Stimulated activated CD4-positive, alpha-beta T cell treated with anti-CD3 and anti-CD28 coated beads, TNF-alpha, amount 100 ng/mL, for 1 hour (primary cell): ENCODE data around the gene CPOX.
"Not testable (repeated sequence)": the region's sequence is repeated elsewhere in the genome, so short reads cannot be mapped to it uniquely, and the experiment has no call there.

Experiments used
- DNase-seq, 3 donors: peaks; one replicate each; pipeline ENCODE4 v3.0.0-alpha.2; 2020; ENCODE audit warnings: low read depth in 3 of 3, low spot score in 1 of 3

Gene CPOX

DNA sequence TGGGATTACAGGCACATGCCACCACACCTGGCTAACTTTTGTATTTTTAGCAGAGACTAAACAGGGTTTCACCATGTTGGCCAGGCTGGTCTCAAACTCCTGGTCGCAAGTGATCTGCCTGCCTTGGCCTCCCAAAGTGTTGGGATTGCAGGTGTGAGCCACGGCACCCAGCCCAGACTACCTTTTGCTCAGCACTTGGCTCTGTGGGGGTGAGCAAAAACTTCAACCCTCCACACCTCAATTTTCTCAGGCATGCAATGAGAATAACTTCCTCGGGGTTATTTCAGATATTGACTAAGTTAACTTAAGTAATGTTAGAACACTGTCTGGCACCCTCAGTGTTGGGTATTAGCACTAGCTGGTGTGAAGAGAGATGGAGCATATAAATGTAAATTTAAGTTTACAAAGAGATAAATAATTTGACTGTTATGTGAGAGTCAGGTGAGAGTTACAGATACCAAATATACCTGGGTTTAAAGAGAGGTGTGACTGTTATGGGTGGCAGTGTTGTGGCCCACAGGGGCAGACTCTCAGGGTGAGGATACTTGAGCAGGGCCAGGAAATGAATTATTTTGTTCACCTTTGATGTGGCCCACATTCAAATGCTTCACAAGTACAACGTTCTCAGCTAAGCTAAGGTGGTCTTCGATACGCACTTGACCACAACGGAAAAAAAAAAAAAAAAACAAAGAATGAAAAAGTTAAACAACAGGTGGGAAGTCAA is 29.0 kb downstream of the CPOX start:
- DNase-seq: no peak

DNA sequence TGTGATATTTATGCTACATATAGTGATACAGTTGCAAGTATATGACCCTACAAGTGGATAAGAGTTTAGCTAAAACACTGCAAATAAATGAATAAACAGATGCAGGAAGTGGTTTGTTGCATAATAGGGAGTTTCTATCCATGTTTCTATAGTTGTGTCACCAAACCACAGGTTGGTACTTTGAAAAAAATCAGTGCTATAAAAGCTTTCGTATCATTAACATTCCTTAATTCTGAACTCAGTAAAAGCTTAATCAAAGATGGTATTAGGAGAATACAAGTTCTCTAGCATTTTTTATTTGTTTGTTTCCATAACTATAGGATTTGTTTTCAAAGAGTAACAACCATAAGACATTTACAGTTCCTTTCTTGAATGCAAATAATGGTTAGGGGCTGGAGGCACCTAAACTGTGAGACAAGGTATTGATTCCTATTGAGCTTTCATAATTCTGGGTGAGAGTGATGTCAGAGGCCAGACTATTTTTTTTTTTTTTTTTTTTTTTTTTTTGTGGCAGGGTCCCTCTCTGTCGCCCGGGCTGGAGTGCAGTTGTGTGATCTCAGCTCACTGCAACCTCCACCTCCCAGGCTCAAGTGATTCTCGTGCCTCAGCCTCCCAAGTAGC is 29.6 kb downstream of the CPOX start:
- DNase-seq: no peak

- no peak for DNase-seq
Measured at GRCh38 chr3:98561727-98562521, 31.5 kb downstream of the CPOX start.

- DNase-seq: no peak
Measured at GRCh38 chr3:98560911-98561310, 32.5 kb downstream of the CPOX start.

DNA sequence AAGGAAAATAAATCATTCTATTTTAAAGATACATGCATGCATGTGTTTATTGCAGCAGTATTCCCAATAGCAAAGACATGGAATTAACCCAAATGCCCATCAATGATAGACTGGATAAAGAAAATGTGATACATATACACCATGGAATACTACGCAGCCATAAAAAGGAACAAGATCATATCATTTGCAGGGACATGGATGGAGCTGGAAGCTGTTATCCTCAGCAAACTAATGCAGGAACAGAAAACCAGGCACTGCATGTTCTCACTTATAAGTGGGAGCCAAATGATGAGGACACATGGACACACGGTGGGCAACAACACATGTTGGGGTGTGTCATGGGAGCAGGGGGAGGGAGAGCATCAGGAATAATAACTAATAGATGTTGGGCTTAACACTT is 33.6 kb downstream of the CPOX start:
- DNase-seq: not testable (repeated sequence)

- no peak for DNase-seq
Measured at GRCh38 chr3:98558100-98558827, 35.1 kb downstream of the CPOX start.

GRCh38 chr3:98557324-98558010 is 35.9 kb downstream of the CPOX start:
- no peak for DNase-seq

DNA sequence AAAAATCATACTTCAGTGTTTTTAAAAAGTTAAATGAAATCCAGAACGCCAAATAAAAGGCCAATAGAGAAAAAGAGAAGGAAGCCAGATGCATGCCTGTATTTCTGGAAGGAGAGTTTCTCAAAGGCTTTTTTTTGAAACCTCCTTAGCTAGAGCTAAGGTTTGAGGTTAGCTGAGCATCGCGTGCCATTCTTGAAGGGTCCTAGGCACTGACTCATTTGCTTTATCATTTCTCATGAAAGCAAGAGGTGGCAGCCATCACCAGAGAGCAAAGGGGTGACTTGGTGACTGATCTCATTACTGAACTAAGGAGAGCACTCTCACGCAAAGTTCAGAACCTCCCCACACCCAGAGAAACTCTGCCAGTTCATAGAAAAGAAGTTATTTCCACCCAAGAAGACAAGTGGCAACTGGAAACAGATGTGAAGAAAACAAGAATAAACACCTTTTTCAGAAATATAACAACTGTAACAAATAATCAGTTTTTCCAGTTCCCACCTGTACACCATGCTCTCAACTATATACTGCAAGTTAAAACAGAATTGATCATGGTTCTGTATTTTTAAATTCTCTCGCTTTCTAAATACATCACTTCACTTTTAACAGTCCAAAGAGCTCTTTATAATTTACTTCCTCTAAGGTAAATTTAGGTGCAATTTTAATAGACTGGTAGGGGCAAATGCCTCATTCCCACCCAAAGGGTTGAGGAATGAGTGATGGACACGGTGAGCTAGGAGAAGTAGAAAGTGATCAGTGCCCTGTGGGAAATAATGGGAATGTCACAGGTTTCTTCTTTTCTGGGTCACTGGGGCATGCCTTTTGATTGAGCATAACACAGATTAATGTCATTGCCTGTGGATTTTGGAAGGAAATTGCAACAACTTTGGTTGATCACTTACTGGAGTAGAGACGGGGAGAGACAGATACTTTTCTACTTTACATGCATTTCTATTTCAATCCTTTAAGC is 37.0 kb downstream of the CPOX start:
- DNase-seq: peak; percentile 28 to 52 (median 29)

GRCh38 chr3:98555025-98555379 is 38.4 kb downstream of the CPOX start:
- DNase-seq: no peak

DNA sequence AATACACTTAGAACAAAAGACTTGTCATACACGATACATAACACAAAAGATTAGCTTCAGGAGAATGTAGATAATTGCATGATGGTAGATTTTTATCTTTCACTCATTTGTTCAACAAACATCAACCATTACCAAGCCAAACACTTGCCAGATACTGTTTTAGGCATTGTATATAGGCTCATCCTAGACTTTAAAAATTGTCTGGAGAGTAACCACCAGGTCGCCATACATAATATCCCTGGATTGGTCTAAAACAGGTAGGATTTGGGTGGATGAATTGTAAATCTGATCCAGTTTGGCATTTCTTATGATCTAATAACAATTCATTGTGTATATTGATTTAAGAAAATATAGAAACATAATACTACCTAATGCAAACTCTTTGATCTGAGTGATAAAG is 38.8 kb downstream of the CPOX start:
- no peak for DNase-seq

DNA sequence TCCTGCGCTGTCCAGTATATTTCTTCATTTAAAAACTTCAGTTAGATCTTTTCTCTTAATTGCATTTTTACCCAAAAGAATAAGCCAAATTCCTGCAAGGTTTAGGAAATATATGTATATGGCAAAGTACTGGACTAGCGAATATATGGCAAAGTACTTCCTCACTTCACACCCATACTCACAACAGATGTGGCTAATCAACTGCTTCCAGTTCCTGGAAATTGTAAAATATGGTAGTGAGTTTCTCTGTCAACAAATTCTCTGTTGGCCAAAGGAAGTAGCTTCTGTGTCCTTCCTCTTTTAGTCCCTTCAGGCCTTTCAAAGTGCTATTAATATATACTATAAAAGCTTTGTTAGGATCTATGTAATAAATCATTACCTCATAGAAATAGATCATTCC is 39.7 kb downstream of the CPOX start:
- no peak for DNase-seq

DNA sequence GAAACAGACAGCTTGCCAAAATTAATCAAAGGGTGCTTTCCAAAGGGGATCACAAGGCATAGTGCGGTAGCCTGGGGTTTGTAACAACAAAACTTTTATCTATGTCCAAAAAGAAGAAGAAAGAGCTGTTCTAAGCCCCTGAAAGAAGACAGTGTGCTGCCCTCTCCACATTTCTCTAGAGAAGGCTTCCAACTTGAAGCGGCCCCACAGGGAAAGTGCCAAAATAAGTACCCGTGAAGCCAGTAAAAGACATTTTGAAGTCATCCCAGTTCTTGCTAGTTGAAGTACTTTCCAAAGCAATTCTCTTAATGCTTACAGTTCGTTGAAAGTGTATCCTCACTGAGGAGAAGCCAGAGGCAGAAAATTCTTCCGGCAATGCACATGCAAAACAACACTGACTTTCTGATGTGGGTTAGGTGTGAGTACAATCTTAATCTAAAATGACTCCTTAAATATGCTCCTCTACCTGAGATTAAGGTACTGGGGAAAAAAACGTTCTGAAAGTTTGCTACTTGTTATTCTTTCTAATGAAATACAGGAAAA is 40.3 kb downstream of the CPOX start:
- DNase-seq: no peak

GRCh38 chr3:98552232-98553020 is 41.0 kb downstream of the CPOX start:
- no peak for DNase-seq

- no peak for DNase-seq
Measured at GRCh38 chr3:98551754-98552153, 41.7 kb downstream of the CPOX start.

DNA sequence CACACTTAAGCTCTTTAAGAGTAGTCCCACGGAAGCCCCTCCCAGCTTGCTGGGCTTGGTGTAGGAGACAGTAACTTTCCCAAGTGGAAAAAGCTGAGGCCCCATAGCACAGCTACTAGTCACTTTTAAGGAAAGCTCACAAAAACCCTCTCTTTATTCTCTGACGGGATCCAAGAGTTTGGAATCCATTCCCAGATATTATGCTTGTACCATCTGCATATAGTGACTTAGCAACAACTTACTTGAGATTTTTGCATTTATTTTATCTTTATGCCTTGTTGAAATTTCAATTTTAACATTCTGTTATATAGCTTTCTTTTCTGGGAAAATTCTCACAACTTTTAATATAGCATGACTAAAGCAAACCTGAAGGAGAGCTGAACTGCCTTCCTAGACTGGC is 42.2 kb downstream of the CPOX start:
- DNase-seq: no peak

GRCh38 chr3:98550833-98551232 is 42.6 kb downstream of the CPOX start:
- DNase-seq: no peak

DNA sequence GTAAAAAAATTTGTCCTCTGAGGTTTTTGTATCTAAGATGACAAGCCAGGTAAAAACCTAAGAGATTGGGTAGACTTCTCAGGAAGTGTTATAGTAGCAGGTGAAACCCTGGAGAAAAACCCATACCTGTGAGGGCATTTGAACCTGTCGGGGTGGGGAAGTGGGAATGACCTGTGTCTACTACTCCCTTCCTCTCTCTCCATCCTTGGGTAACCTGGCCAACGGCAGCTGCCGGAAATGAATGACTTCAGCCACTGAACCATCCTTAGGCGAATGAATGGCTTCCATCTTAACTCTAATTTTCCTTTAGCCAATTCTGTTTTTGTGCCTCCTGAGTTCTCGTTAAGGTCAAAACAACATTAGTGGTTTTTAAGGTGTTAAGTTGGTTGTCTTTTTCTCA is 44.9 kb downstream of the CPOX start:
- no peak for DNase-seq

DNA sequence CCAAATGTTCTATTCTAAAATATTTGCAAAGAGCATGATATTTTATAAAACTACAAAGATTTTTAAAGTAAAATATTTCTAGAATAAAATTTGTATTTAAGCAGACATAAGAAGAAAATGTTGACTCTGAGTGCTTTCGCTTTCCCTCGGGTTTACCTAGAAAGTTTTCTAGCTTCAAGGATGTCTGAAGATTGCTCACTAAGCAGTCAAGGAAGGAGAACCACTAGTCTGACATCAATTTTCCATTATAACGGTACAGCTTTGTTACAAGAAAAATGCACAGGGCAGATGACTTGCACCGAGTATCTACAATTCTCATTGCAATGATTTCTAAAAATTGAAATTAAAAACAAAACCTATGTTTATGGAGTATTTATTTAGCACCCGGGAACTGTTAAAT is 47.5 kb downstream of the CPOX start:
- no peak for DNase-seq

- DNase-seq: no peak
Measured at GRCh38 chr3:98542623-98543022, 50.8 kb downstream of the CPOX start.
